ENCODE results near the gene FAM236D.
"Not testable (repeated sequence)": the region's sequence is repeated elsewhere in the genome, so short reads cannot be mapped to it uniquely, and the experiment has no call there.

The FAM236D gene

DNA sequence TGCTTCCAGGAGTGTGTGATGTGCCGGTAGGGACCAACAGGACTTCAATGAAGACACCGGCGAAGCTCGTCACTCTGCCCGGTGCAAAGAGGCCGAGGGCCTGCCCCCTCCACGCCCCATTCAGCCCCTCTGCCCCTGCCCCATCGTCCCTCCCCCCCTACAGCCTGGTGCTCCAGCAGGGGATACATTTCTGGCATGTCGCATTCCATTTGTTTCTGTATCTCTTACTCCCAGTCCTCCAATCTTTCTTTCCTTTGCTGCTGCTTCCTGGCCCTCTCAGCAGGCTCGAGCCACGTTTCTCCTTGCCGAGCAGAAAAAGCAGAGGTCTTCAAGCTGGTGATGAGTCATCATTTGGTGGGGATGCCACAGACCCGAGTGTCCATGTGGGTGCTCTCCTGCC lies at the start of gene FAM236D:
Gene FAM236D, minus strand, starts transcription at position 101 of the 400 bp plus-strand sequence. Its CDS starts 100 bp downstream, at position 1.
- in situ Hi-C loops (cut with MboI; ENCODE audit: low sequenced_read_pairs) = not testable (repeated sequence)

DNA sequence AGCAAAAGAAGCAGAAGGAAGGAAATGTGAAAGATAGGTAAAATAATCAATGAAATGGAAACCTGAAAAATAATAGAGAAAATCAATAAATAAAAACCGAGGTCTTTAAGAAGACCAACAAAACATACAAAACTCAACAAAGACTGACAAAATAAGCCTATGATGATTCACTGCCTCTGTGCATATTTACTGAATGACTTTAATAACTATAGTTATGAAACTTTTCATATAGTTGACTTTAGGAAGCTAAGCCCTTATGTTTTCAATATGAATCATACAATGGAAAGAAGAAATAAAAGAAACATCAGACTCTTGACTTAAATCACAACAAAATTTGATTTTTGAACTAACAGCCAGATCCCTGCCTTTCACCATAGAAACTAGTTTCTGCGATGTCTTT lies 29.5 kb upstream of the FAM236D start:
- in situ Hi-C loops (cut with MboI; ENCODE audit: low sequenced_read_pairs) = not testable (repeated sequence)

DNA sequence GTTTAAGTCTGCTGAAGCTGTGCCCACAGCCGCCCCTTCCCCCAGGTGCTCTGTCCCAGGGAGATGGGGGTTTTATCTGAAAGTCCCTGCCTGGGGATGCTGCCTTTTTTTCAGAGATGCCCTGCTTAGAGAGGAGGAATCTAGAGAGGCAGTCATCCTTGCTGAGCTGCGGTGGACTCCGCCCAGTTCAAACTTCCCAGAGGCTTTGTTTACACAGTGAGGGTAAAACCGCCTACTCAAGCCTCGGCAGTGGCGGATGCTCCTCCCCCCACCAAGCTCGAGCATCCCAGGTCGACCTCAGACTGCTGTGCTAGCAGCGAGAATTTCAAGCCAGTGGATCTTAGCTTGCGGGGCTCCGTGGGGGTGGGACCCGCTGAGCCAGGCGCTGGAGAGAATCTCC lies 22.7 kb upstream of the FAM236D start:
- in situ Hi-C loops (cut with MboI; ENCODE audit: low sequenced_read_pairs) = not testable (repeated sequence)

DNA sequence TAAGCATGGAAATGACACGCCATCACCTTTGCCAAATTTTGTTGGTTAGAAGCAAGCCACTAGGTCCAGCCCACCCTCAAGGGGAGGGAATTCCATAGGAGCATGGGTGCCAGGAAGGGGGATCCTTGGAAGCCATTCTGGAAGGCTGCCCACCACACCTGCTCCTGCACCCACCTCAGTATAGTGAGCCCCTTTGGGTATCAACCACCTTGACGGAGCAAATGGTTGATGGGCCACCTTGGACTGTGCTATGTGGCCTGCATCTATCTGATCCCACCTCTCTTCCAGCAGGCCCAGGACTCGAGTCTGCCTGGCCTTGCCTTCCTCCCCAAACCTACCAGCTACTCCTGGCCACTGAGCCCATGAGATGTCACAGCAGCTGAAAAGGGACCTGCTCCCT lies 17.6 kb downstream of the FAM236D start:
- in situ Hi-C loops (cut with MboI; ENCODE audit: low sequenced_read_pairs) = not testable (repeated sequence)

DNA sequence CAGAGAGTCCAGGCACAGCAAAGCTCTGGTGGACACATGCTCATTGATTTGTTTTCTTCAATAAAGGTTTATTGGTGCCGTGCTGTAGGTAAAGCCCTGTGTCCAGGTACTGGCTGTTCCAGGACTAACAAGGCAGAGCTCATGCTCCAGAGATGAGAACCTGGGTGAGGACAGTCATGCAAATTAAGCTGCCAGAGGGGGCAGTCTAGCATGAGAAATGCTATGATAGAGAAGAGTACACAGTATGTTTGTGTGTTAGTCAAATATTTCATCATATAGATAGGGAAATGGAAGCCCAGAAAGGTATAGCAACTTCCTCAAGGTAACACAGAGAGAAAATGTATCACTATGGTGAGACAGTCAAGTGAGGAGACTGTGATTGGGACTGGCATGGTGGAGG lies 19.9 kb downstream of the FAM236D start:
- in situ Hi-C loops (cut with MboI; ENCODE audit: low sequenced_read_pairs) = not testable (repeated sequence)

DNA sequence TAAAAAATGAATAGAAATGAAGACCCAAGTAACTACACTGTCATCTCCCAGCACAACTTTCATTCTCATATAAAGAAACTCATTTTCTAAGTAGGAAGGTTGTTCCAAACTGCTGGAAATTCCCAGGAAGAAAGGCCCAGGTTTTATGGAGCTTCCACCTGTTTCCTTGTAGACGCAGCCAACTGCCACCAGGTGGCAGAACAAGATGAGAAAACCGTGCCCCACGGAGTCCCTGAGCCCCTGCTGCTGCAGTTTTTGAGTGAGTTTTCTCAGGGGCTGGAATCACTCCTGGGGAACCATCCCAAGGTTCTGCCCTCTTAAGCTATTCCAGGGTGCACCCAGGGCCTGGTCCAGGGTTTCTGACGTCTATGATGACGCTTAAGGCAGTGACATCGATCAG lies 24.0 kb downstream of the FAM236D start:
- in situ Hi-C loops (cut with MboI; ENCODE audit: low sequenced_read_pairs) = not testable (repeated sequence)

DNA sequence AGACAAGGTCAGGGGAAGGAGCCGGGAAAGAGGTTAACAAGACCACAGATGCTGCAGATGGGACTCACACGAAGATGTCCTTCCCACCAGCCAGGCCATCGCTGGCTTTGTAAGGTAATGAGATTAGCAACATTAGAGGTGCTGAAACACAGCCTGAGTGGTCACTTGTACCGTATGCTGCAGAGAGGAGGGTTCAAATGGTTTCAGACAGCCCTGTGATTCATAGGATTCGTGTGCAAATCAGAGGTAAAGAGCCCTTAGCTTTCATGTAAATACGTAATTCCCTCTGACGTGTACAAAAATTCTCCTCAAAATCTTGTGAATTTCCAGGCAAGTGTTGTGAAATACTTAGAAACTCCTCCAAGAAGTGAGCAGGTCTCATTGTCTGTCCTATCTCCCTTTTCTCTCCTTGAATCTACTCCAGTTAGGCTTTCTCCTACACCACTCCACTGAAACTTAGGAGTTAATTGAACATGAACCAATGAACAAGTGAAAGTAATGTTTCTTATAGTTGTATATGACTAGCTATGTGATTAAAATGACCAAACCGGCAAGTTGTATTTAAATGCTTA lies 24.6 kb downstream of the FAM236D start:
- in situ Hi-C loops (cut with MboI; ENCODE audit: low sequenced_read_pairs) = not testable (repeated sequence)

DNA sequence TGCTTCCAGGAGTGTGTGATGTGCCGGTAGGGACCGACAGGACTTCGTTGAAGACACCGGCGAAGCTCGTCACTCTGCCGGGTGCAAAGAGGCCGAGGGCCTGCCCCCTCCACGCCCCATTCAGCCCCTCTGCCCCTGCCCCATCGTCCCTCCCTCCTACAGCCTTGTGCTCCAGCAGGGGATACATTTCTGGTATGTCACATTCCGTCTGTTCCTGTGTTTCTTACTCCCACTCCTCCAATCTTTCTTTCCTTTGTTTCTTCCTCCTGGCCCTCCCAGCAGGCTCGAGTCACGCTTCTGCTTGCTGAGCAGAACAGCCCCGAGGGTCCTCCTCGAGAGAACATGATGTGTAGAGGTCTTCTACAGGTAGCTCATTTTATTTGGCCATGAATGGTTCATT lies 25.4 kb downstream of the FAM236D start, which contains the start of gene FAM236B:
Gene FAM236B, minus strand, starts transcription at position 101 of the 400 bp plus-strand sequence. Its CDS starts 100 bp downstream, at position 1.
- in situ Hi-C loops (cut with MboI; ENCODE audit: low sequenced_read_pairs) = not testable (repeated sequence)

DNA sequence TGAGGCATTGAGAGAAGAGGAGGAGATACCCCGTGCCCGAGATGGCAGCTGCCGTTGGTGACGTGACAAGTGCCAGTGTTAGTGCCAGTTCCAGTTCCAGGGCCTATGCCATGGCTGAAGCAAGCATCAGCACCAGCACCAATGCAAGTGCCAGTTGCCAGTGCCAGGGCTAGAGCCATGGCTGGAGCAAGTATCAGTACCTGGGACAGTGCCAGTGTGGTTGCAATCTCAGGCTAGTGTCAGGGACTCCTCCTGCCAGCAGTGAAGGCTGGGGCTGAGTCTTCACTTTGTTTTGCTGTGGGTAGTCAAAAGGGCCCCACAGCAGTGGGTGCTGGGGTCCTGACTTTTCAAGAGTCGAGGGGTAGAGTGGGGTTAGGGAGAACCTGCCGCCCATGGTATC lies 29.9 kb downstream of the FAM236D start:
- in situ Hi-C loops (cut with MboI; ENCODE audit: low sequenced_read_pairs) = not testable (repeated sequence)

DNA sequence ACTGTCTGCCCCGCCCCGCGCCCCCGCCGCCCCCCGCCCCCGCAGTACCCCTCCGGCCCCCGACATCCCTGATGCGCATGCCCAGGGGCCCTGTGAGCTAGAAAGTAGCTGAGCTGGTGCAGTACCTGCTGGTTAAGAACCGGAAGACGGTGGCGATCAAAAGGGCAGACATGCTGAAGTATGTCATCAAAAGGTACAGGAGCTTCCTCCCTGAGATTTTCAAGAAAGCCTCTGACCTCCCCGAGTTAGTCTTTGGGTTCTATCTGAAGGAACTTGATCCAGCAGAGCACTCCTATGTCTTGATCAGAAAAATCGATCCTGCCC lies 30.6 kb downstream of the FAM236D start:
- in situ Hi-C loops (cut with MboI; ENCODE audit: low sequenced_read_pairs) = not testable (repeated sequence)

DNA sequence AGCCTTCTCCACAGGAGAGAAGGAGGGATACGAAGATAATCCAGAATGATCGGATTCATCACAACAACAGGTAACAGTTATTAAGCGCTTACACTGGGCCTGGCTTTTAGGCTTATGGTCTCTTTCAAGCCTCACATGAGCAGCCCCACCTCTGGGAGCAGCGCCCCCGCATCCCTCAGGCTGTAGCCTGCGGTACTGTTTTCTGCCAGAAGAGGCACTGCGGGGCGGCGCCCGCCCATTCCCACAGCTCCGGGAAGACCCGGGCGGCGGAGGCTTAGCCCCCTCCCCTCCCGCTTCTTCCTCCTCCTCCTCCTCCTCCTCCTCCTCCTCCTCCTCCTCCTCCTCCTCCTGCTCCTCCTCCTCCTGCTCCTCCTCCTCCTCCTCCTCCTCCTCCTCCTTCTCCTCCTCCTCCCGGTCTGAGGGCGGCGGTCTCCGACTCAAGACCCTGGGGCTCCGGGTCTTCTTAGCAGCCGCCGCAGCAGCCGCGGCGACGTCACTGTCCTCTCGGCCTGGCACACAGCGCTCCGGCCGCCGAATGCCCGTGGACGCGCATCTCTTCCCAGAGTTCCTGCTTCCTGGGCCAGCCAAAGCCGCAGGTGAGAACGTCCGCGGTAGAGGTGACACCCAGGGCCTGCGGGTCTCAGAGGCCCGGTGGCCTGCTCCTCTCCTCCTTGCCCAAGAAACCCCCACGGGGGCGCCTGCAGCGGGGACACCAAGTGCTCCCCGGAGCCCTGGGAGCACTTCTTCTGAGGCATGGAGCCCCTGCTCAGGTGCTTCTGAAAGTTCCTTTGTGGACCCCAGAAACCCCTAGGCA lies 31.1 kb downstream of the FAM236D start, which contains the start of gene DMRTC1B:
Gene DMRTC1B, plus strand, starts transcription at position 238 of the 814 bp plus-strand sequence. CDS start 68,246 bp downstream, outside the sequence.
- in situ Hi-C loops (cut with MboI; ENCODE audit: low sequenced_read_pairs) = not testable (repeated sequence)

DNA sequence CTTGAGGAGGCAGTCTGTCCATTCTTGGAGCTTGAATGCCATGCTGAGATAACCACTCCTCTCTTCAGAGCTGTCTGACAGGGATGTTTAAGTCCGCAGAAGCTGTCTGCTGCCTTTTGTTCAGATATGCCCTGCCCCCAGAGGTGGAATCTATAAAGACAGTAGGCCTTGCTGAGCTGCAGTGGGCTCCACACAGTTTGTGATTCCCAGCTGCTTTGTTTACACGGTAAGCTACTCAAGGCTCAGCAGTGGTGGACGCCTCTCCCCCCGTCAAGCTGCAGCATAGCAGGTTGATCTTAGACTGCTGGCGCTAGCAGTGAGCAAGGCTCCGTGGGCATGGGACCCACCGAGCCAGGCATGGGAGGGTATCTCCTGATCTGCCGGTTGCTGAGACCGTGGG lies 47.6 kb downstream of the FAM236D start:
- in situ Hi-C loops (cut with MboI; ENCODE audit: low sequenced_read_pairs) = not testable (repeated sequence)

Measured in HL-60/S4 treated with retinoic acid at 250 ng/mL for 4 days and 3 days (cell line).